HepG2 (cell line): ENCODE results near the gene C20orf144. TPM values are rescaled to one million over a fixed set of nuclear protein-coding genes. Genes with fewer than 3 reads are reported as not detected.

ENCODE experiments used
- FOXC1 ChIP-seq: sonication (generic); formaldehyde crosslinking; IDR thresholded peaks from 2 replicates; pipeline ENCODE4 v1.8.0; 2022; ENCODE audit warnings: mild to moderate bottlenecking, missing genetic modification reagents, borderline replicate concordance
- FOXM1 ChIP-seq: sonication (generic); formaldehyde crosslinking; IDR thresholded peaks from 2 replicates; pipeline ENCODE4 v1.5.0; 2020; ENCODE audit warnings: missing genetic modification reagents
- GATAD1 ChIP-seq: IDR thresholded peaks from 2 replicates; pipeline ENCODE4 v1.6.1; 2016; ENCODE audit warnings: missing genetic modification reagents, missing compliant biosample characterization
- NCOA2 ChIP-seq: sonication (generic); formaldehyde crosslinking; IDR thresholded peaks from 2 replicates; pipeline ENCODE4 v1.8.0; 2022; ENCODE audit warnings: inconsistent platforms
- NFKB2 ChIP-seq: sonication (generic); formaldehyde crosslinking; IDR thresholded peaks from 2 replicates; pipeline ENCODE4 v1.4.0; 2020; ENCODE audit warnings: missing genetic modification reagents, borderline replicate concordance
- NR2F1 ChIP-seq, 2 experiments: fragments of 450-650 bp in 1 of 2; formaldehyde crosslinking in 1 of 2; IDR thresholded peaks; 2 replicates each; pipeline versions ENCODE4 v1.5.0 to v1.6.1; 2016 to 2020; ENCODE audit warnings: mild to moderate bottlenecking in 1 of 2, missing compliant biosample characterization in 1 of 2, missing genetic modification reagents in 1 of 2, moderate library complexity in 1 of 2
- POGK ChIP-seq: sonication (generic); formaldehyde crosslinking; conservative IDR thresholded peaks from 2 replicates; pipeline ENCODE4 v1.8.0; 2022; ENCODE audit warnings: mild to moderate bottlenecking, moderate library complexity, missing genetic modification reagents
- SAP130 ChIP-seq: IDR thresholded peaks from 2 replicates; pipeline ENCODE4 v1.6.1; 2016; ENCODE audit warnings: low read depth
- SCMH1 ChIP-seq: sonication (generic); formaldehyde crosslinking; IDR thresholded peaks from 2 replicates; pipeline ENCODE4 v1.9.0; 2021; ENCODE audit warnings: missing genetic modification reagents, mild to moderate bottlenecking, borderline replicate concordance
- SMC3 ChIP-seq: IDR thresholded peaks from 2 replicates; pipeline ENCODE4 v1.6.1; 2011; ENCODE audit warnings: low read length, improper control_type of control experiment
- TBL1XR1 ChIP-seq: fragments of 150-350 bp; IDR thresholded peaks from 2 replicates; pipeline ENCODE4 v1.6.1; 2014; ENCODE audit warnings: borderline replicate concordance, low read length; ENCODE audit not compliant: partially characterized antibody
- TBP ChIP-seq: sonication (generic); formaldehyde crosslinking; IDR thresholded peaks from 2 replicates; pipeline ENCODE4 v1.5.0; 2020; ENCODE audit warnings: missing genetic modification reagents
- TGIF2 ChIP-seq: IDR thresholded peaks from 2 replicates; pipeline ENCODE4 v1.6.1; 2016; ENCODE audit warnings: control low read depth, missing compliant biosample characterization
- TRIM24 ChIP-seq: sonication (generic); formaldehyde crosslinking; IDR thresholded peaks from 2 replicates; pipeline ENCODE4 v1.8.0; 2022; ENCODE audit warnings: mild to moderate bottlenecking, missing genetic modification reagents
- TSC22D2 ChIP-seq: sonication (generic); formaldehyde crosslinking; IDR thresholded peaks from 2 replicates; pipeline ENCODE4 v1.5.1; 2020; ENCODE audit warnings: missing genetic modification reagents, mild to moderate bottlenecking, borderline replicate concordance
- YEATS4 ChIP-seq: sonication (generic); formaldehyde crosslinking; IDR thresholded peaks from 2 replicates; pipeline ENCODE4 v1.4.0; 2020; ENCODE audit warnings: missing genetic modification reagents, borderline replicate concordance
- ZFP36 ChIP-seq: fragments of 150-350 bp; IDR thresholded peaks from 2 replicates; pipeline ENCODE4 v1.6.1; 2018; ENCODE audit warnings: borderline replicate concordance, low read length, low read depth; ENCODE audit not compliant: partially characterized antibody
- ZNF143 ChIP-seq: sonication (generic); formaldehyde crosslinking; IDR thresholded peaks from 2 replicates; pipeline ENCODE4 v1.4.0; 2020; ENCODE audit warnings: missing genetic modification reagents
- ZNF256 ChIP-seq: sonication (generic); formaldehyde crosslinking; conservative IDR thresholded peaks from 2 replicates; pipeline ENCODE4 v1.4.0; 2020; ENCODE audit warnings: missing genetic modification reagents
- ZNF407 ChIP-seq: sonication (generic); formaldehyde crosslinking; IDR thresholded peaks from one replicate; pipeline ENCODE4 v1.5.1; 2020; ENCODE audit warnings: mild to moderate bottlenecking, missing genetic modification reagents; ENCODE audit errors: not compliant biosample characterization
- polyA plus RNA-seq, 8 experiments: library from polyadenylated mRNA; depleted of rRNA in 3 of 8; stranded (reverse) in 7 of 8; unstranded in 1 of 8; fragments of >200 nt; fragmentation: Illumina TruSeq in 4 of 8; extraction: Trizol in 4 of 8; gene quantifications; 2 replicates each; pipeline versions ENCODE4 v1.2.1 to v1.2.3, GENCODE V29; 2011 to 2016; ENCODE audit warnings: low read depth in 4 of 8, missing spikeins in 1 of 8, mixed read lengths in 1 of 8; ENCODE audit not compliant: insufficient read depth in 1 of 8
- total RNA-seq, 5 experiments: library from RNA; depleted of rRNA; stranded (reverse); fragments of >200 nt; fragmentation: Illumina TruSeq; extraction: Trizol; gene quantifications; 2 replicates each; pipeline ENCODE4 v1.2.3, GENCODE V29; 2016; ENCODE audit warnings: low read depth in 1 of 5

Gene C20orf144
- total and polyA plus RNA-seq, 2 of the 13 experiments (the other 11 are each of a cell fraction or from before 2014, with no cell fraction given): 0.09 to 0.16 TPM

GRCh38 chr20:33701629-33702450, 39.7 kb downstream of the C20orf144 start (continued):
- TF ChIP-seq TGIF2 (CRISPR knock-in tag) (peak; percentile 87), POGK (CRISPR knock-in tag) (peak; percentile 83), FOXC1 (CRISPR knock-in tag) (peak; percentile 92; the same call in 1 of the 2 replicates), TRIM24 (CRISPR knock-in tag) (peak; percentile 68; the same call in 1 of the 2 replicates), ZFP36 (no peak), TSC22D2 (CRISPR knock-in tag) (no peak), ZNF407 (CRISPR knock-in tag) (peak; percentile 31), YEATS4 (CRISPR knock-in tag) (peak; percentile 83; the same call in 1 of the 2 replicates), NCOA2 (CRISPR knock-in tag) (peak; percentile 78), ZNF256 (no peak), SMC3 (no peak), ZNF143 (peak; percentile 31; the same call in 1 of the 2 replicates), SCMH1 (CRISPR knock-in tag) (no peak), GATAD1 (CRISPR knock-in tag) (peak; percentile 58; the same call in 1 of the 2 replicates), TBP (CRISPR knock-in tag) (no peak), SAP130 (CRISPR knock-in tag) (peak; percentile 89), NFKB2 (0 out of 2 replicates have a peak, but pooled peaks have one; percentile 52), FOXM1 (CRISPR knock-in tag) (no peak), NR2F1 (CRISPR knock-in tag; IDR thresholded peaks at IDR 0.05) (peak in 1 of 2 experiments; percentile 75; a peak in 2 of 4 replicates), TBL1XR1 (peak; percentile 83)
